Upper lobe of left lung (tissue), 6 donors: ENCODE results near the gene AFF3. TPM values are rescaled to one million over a fixed set of nuclear protein-coding genes. Genes with fewer than 3 reads are reported as not detected.

Experiments
- ATAC-seq, 2 donors: fragments of 200-7000 bp; cut with Tn5 transposase; one replicate each; pipeline ENCODE4 v1.9.1; 2022; ENCODE audit warnings: mild to moderate bottlenecking in 2 of 2, moderate library complexity in 2 of 2; ENCODE audit not compliant: low FRiP score in 2 of 2
- DNase-seq, 2 donors: peaks; one replicate each; pipeline ENCODE4 v3.0.0-alpha.2; 2019 to 2020
- H3K27ac ChIP-seq, 4 donors: fragments of 200-600 bp; sonication (generic); one replicate each; pipeline ENCODE4 v1.5.1; 2016 to 2019
- H3K27me3 ChIP-seq, 4 donors: fragments of 200-600 bp; sonication (generic); one replicate each; pipeline ENCODE4 v1.5.1; 2017 to 2019
- H3K36me3 ChIP-seq, 4 donors: fragments of 200-600 bp; sonication (generic); one replicate each; pipeline ENCODE4 v1.5.1; 2016 to 2019
- H3K4me1 ChIP-seq, 4 donors: fragments of 200-600 bp; sonication (generic); one replicate each; pipeline ENCODE4 v1.5.1; 2018 to 2019
- H3K4me3 ChIP-seq, 4 donors: fragments of 200-600 bp; sonication (generic); one replicate each; pipeline ENCODE4 v1.5.1; 2017 to 2019; ENCODE audit warnings: mild to moderate bottlenecking in 2 of 4, moderate library complexity in 1 of 4
- H3K9me3 ChIP-seq, 4 donors: fragments of 200-600 bp; sonication (generic); one replicate each; pipeline ENCODE4 v1.5.1; 2018 to 2019
- CTCF ChIP-seq, 6 experiments: fragments of 450-650 bp in 4 of 6; fragments of 200-600 bp in 2 of 6; sonication (generic) in 2 of 6; IDR thresholded peaks; one replicate each; pipeline ENCODE4 v1.5.1; 2016 to 2019; ENCODE audit warnings: antibody characterized with exemption in 6 of 6
- EP300 ChIP-seq, 4 donors: sonication (generic); formaldehyde crosslinking; IDR thresholded peaks; one replicate each; pipeline ENCODE4 v1.5.1; 2017; ENCODE audit warnings: antibody characterized with exemption in 4 of 4, control low read depth in 2 of 4
- POLR2A ChIP-seq, 4 donors: fragments of 450-650 bp; IDR thresholded peaks; one replicate each; pipeline ENCODE4 v1.5.1; 2016 to 2017; ENCODE audit warnings: antibody characterized with exemption in 4 of 4, mild to moderate bottlenecking in 2 of 4
- POLR2AphosphoS5 ChIP-seq, 2 donors: sonication (generic); formaldehyde crosslinking; IDR thresholded peaks; one replicate each; pipeline ENCODE4 v1.5.1; 2017; ENCODE audit warnings: antibody characterized with exemption in 2 of 2
- WGBS, 2 donors: methylation state at CpG; one replicate each; pipeline ENCODE4 v1.1.5; 2017 to 2018; 5-methylcytosine and 5-hydroxymethylcytosine counted together
- total RNA-seq, 6 donors: library from RNA; depleted of rRNA in 4 of 6; stranded (reverse); fragments of >200 nt in 4 of 6; gene quantifications; one replicate each; pipeline versions ENCODE4 v1.1.0 to v1.2.1, GENCODE V29; 2016 to 2021
- donor health status: DM: no; HTN: no; CAD: no; lungs with moderate emphysema.
- donor health status: DM: no; HTN: yes; CAD: no; lungs with severe emphysema.

The AFF3 gene
- total RNA-seq, 6 donors from 2014 or later, result 21.0 to 195 (median 47.9) TPM

- no peaks in the 10 kb centered on the region for H3K9me3 ChIP-seq
- DNase-seq (no peak), ATAC-seq (no peak)
- no peaks in the 10 kb centered on the region for H3K27me3 ChIP-seq
- no peak for TF ChIP-seq CTCF (IDR thresholded peaks at IDR 0.05)
- no peak for TF ChIP-seq POLR2AphosphoS5 (IDR thresholded peaks at IDR 0.05)
- no peak for TF ChIP-seq POLR2A (IDR thresholded peaks at IDR 0.05)
- no peak for TF ChIP-seq EP300 (IDR thresholded peaks at IDR 0.05)
- no peak overlapping the region for H3K4me3 ChIP-seq
- H3K27ac ChIP-seq, result no peak overlapping the region
- H3K36me3 ChIP-seq, result no peaks in the 10 kb centered on the region
- 38 to 50% methylated on average over 5 of the region's 5 CpGs for WGBS, 2 donors
- H3K4me1 ChIP-seq, result no peaks in the 10 kb centered on the region
Observed at GRCh38 chr2:99854236-99854852, 288.0 kb downstream of the AFF3 start.

GRCh38 chr2:99852956-99853355 is 289.4 kb downstream of the AFF3 start:
- no peak for DNase-seq
- Histone ChIP-seq H3K4me3 (no peak overlapping the region), H3K36me3 (no peaks in the 10 kb centered on the region), H3K27me3 (no peaks in the 10 kb centered on the region), H3K9me3 (no peaks in the 10 kb centered on the region), H3K4me1 (no peaks in the 10 kb centered on the region), H3K27ac (no peak overlapping the region)
- WGBS, 2 donors, result 92 to 96% methylated on average over 2 of the region's 2 CpGs
- no peak for TF ChIP-seq CTCF (IDR thresholded peaks at IDR 0.05)
- no peak for TF ChIP-seq EP300 (IDR thresholded peaks at IDR 0.05)
- no peak for TF ChIP-seq POLR2AphosphoS5 (IDR thresholded peaks at IDR 0.05)
- no peak for TF ChIP-seq POLR2A (IDR thresholded peaks at IDR 0.05)
- ATAC-seq, result no peak

GRCh38 chr2:99852376-99852934 is 289.9 kb downstream of the AFF3 start:
- Histone ChIP-seq H3K4me1 (no peaks in the 10 kb centered on the region), H3K4me3 (no peak overlapping the region), H3K9me3 (no peaks in the 10 kb centered on the region), H3K36me3 (no peaks in the 10 kb centered on the region), H3K27me3 (no peaks in the 10 kb centered on the region), H3K27ac (no peak overlapping the region)
- 74 to 83% methylated on average over 6 of the region's 6 CpGs for WGBS, 2 donors
- ATAC-seq, result no peak
- no peak for DNase-seq
- TF ChIP-seq CTCF (IDR thresholded peaks at IDR 0.05) (no peak), POLR2A (IDR thresholded peaks at IDR 0.05) (no peak), EP300 (IDR thresholded peaks at IDR 0.05) (no peak), POLR2AphosphoS5 (IDR thresholded peaks at IDR 0.05) (no peak)

GRCh38 chr2:99851811-99852210 is 290.6 kb downstream of the AFF3 start:
- H3K27me3 ChIP-seq, result no peaks in the 10 kb centered on the region
- no peaks in the 10 kb centered on the region for H3K4me1 ChIP-seq
- ATAC-seq, result no peak
- H3K36me3 ChIP-seq, result no peaks in the 10 kb centered on the region
- WGBS, 2 donors, result 84 to 95% methylated on average over 4 of the region's 4 CpGs
- TF ChIP-seq POLR2A (IDR thresholded peaks at IDR 0.05) (no peak), CTCF (IDR thresholded peaks at IDR 0.05) (no peak), POLR2AphosphoS5 (IDR thresholded peaks at IDR 0.05) (no peak), EP300 (IDR thresholded peaks at IDR 0.05) (no peak)
- H3K9me3 ChIP-seq, result no peaks in the 10 kb centered on the region
- DNase-seq, result no peak
- no peak overlapping the region for H3K4me3 ChIP-seq
- H3K27ac ChIP-seq, result no peak overlapping the region

- TF ChIP-seq CTCF (IDR thresholded peaks at IDR 0.05) (no peak), POLR2A (IDR thresholded peaks at IDR 0.05) (no peak), POLR2AphosphoS5 (IDR thresholded peaks at IDR 0.05) (no peak), EP300 (IDR thresholded peaks at IDR 0.05) (no peak)
- Histone ChIP-seq H3K36me3 (no peaks in the 10 kb centered on the region), H3K9me3 (no peaks in the 10 kb centered on the region), H3K4me1 (no peaks in the 10 kb centered on the region), H3K4me3 (no peak overlapping the region), H3K27ac (no peak overlapping the region), H3K27me3 (no peaks in the 10 kb centered on the region)
- WGBS, 2 donors, result 93% methylated on average over 2 of the region's 2 CpGs
- ATAC-seq (no peak), DNase-seq (no peak)
Observed at GRCh38 chr2:99851089-99851488, 291.3 kb downstream of the AFF3 start.
